ENCODE results near the gene DNAI4.

Gene DNAI4

DNA sequence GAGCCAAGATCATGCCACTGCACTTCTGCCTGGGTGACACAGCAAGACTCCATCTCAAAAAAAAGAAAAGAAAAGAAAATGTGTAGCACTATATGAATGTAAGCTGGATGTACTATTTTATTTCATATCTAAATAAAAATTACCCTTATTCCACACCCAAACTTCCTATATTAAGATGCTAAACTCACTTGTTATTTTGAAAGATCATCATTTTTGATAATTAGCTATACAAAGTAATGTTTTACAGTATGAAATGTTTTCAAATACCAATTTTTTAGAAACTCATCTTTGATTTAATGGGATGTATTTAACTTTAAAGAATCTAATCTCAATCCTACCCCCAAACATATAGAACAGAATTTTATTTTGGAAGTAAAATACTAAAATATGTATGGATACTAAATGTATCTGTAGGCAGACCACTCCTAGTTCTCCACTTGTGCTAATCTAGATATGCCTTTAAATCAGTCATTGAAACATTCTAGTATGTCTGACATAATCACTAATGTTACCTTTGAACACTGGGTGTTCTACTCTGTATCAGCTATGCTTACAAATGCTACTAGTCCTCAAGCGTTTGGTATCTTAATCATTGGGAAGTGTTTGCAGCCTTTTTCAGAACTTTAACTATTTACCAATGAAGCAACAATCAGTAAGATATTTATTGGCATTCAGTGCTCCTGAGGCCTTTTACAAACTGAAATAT lies 13.0 kb upstream of the DNAI4 start:
- no peak overlapping the region for H3K4me3 ChIP-seq (ENCODE audit: low read depth, low read length)
- DNase-seq (ENCODE audit: low read depth), result no peak
- TF ChIP-seq, protein P1, sequence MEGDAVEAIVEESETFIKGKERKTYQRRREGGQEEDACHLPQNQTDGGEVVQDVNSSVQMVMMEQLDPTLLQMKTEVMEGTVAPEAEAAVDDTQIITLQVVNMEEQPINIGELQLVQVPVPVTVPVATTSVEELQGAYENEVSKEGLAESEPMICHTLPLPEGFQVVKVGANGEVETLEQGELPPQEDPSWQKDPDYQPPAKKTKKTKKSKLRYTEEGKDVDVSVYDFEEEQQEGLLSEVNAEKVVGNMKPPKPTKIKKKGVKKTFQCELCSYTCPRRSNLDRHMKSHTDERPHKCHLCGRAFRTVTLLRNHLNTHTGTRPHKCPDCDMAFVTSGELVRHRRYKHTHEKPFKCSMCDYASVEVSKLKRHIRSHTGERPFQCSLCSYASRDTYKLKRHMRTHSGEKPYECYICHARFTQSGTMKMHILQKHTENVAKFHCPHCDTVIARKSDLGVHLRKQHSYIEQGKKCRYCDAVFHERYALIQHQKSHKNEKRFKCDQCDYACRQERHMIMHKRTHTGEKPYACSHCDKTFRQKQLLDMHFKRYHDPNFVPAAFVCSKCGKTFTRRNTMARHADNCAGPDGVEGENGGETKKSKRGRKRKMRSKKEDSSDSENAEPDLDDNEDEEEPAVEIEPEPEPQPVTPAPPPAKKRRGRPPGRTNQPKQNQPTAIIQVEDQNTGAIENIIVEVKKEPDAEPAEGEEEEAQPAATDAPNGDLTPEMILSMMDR (IDR thresholded peaks at IDR 0.05; ENCODE audit: control insufficient read depth, extremely low read depth, insufficient read depth), result no peak

DNA sequence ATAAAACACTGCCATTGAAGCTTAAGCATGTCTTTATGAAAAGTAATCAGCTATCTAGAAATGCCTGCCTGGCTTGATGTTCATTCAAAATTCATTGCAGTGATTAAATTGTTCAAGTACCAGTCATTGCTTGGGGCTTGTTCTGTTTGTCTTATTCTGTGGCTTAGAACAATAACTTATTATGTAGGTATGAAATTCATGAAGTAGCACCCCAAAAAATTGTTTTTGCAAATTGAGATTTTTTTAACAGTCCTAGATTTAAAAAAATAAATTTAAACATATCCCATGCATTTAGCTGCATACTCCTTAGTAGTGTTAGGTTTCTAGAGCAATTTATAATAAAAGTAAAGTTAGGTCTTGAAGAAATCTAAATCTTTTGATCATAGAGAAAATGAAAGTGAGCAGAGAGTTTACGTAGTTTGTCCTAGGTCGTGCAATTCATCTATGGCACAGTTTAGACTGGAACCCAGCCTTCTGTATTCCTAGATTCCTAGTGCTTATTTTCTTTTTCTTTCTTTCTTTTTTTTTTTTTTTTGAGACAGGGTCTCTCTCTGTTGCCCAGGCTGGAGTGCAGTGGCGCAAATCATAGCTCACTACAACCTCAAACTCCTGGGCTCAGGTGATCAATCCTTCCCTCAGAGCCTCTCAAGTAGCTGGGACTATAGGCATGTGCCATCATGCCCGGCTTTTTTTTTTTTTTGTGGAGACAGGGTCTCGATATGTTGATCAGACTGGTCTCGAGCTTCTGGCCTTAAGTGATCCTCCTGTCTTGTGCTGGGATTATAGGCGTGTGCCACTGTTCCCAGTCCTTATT lies 9.4 kb upstream of the DNAI4 start:
- no peak for DNase-seq (ENCODE audit: low read depth)
- peak overlapping the region; percentile 44 for H3K4me3 ChIP-seq (ENCODE audit: low read depth, low read length)

DNA sequence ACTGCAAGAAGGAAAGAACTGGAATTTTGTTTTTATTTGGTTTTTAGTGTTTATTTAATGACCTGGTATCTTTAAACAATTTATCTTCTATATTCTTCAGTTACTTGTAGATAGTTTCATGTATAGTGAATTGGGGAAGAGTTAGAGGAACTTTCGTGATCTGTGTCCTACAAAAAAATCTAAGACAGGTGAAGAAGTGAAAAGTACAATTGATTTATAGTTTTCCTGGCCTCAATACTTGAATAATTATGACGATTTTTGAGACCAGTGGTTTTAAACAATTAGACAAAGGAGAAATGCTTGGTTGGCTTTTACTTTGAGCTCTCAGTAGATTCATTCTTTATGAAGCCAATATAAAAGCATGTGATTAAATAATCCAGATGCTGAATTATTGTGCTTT lies 7.6 kb upstream of the DNAI4 start:
- DNase-seq (ENCODE audit: low read depth), result no peak
- H3K4me3 ChIP-seq (ENCODE audit: low read depth, low read length), result peak overlapping the region; percentile 15; the same call in 1 of the 2 replicates
- TF ChIP-seq, protein P1 (IDR thresholded peaks at IDR 0.05; ENCODE audit: control insufficient read depth, extremely low read depth, insufficient read depth), result no peak

More for the DNA sequence above, 9.4 kb upstream of the DNAI4 start:
- TF ChIP-seq, protein P1 (IDR thresholded peaks at IDR 0.05; ENCODE audit: control insufficient read depth, extremely low read depth, insufficient read depth), result no peak

DNA sequence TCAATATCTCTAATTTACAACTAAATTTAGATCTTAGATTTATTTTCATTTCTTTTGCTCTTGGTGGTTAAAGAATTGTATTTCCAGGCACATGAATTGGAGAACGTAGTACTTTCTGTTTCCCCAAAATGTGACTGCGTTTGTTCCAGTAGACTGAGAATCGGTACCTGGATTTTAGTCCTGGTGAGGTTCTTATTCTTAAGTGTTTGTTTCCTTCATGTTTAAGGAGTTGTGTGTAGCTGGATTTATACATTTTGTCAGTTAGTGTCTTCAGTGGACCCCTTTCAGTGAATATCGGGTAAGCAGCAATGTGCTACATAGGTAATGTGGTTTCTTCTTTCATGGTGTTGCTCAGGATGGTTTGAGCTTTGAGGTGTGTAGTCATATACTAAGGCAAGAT lies 6.9 kb upstream of the DNAI4 start:
- peak overlapping the region; percentile 86 for H3K4me3 ChIP-seq (ENCODE audit: low read depth, low read length)
- TF ChIP-seq, protein P1 (IDR thresholded peaks at IDR 0.05; ENCODE audit: control insufficient read depth, extremely low read depth, insufficient read depth), result no peak
- no peak for DNase-seq (ENCODE audit: low read depth)

DNA sequence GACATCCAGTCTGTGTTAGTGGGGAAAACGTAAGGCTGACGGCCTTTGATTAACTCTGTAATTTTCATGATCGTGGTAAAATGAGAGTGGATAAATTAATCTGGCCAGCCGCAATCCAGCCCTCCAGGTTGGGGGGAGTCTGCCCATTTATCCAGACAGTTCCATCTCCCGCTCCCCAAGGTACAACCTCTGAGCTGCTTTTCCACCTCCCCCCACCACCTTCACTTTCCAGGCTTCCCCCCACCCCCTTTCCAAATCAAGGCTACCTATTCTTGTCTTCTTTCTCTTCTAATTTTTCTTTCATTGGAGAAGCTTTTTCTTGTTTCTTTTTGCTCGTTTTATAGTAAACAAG lies 6.1 kb upstream of the DNAI4 start:
- TF ChIP-seq, protein P1 (IDR thresholded peaks at IDR 0.05; ENCODE audit: control insufficient read depth, extremely low read depth, insufficient read depth), result no peak
- no peak for DNase-seq (ENCODE audit: low read depth)
- peak overlapping the region; percentile 86 for H3K4me3 ChIP-seq (ENCODE audit: low read depth, low read length)

DNA sequence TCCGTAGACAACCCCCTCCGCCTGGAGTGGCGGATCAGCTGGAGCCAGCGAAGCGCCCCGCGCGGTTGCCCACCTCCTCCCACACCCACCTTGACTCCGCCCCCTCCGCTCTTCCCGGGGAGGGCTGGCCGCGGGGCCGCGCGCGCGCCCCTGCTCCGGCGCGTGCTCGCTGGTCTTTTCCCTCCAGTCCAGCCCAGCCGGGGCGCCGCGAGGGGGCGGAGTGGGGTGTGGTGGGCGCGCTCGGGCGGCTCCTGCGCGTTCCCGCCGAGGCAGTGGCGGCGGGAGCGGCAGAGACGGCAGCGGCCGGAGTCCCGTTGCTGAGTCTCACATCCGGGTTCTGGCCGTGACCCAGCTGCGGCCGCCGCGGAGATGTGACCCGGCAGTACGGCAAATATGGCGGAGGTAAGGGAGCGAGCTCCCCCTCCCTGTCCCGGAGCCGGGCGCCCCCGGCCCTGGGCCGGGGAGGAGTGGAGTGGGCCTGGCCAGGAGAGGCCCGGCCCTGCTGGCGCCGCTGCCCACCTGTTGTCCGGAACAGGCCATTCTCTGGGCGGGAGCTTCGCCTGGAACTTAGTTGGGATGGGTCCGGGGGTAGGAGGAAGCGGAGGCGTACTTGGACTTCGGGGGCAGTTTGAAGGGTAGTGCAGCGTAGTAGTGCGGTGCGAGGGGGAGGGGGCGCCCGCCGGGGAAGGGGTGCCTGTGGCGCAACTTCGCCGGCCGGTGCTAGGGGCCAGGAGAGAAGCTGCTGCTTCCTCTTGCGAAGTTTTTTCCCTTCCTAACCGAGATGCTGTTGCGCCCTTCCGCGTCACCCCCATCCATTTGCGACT lies 5.6 kb upstream of the DNAI4 start:
- TF ChIP-seq, protein P1 (IDR thresholded peaks at IDR 0.05; ENCODE audit: control insufficient read depth, extremely low read depth, insufficient read depth), result peak; percentile 45
- H3K4me3 ChIP-seq (ENCODE audit: low read depth, low read length), result peak overlapping the region; percentile 86
- DNase-seq (ENCODE audit: low read depth), result no peak
